ENCODE data around the gene FBXW5.

FBXW5 gene

GRCh38 chr9:136947955-136948510, 3.5 kb upstream of the FBXW5 start:
- TF ChIP-seq REST (IDR thresholded peaks at IDR 0.05; ENCODE audit: insufficient read depth in 1 of 2, low read depth in 2 of 2, low read length in 2 of 2) (no peak), SIN3A (IDR thresholded peaks at IDR 0.05; ENCODE audit: borderline replicate concordance, insufficient read depth, low read length) (no peak), POLR2AphosphoS5 (IDR thresholded peaks at IDR 0.05; ENCODE audit: low read depth, low read length) (no peak), TAF1 (IDR thresholded peaks at IDR 0.05; ENCODE audit: borderline replicate concordance, insufficient read depth, low read length) (no peak), FOXP2 (optimal IDR thresholded peaks at IDR 0.05; ENCODE audit: borderline replicate concordance, extremely low read depth, extremely low read length, insufficient read depth) (no peak)

- TF ChIP-seq FOXP2 (optimal IDR thresholded peaks at IDR 0.05; ENCODE audit: borderline replicate concordance, extremely low read depth, extremely low read length, insufficient read depth) = no peak
- TF ChIP-seq SIN3A (IDR thresholded peaks at IDR 0.05; ENCODE audit: borderline replicate concordance, insufficient read depth, low read length) = no peak
- no peak for TF ChIP-seq TAF1 (IDR thresholded peaks at IDR 0.05; ENCODE audit: borderline replicate concordance, insufficient read depth, low read length)
- no peak for TF ChIP-seq REST (IDR thresholded peaks at IDR 0.05; ENCODE audit: insufficient read depth in 1 of 2, low read depth in 2 of 2, low read length in 2 of 2)
- no peak for TF ChIP-seq POLR2AphosphoS5 (IDR thresholded peaks at IDR 0.05; ENCODE audit: low read depth, low read length)
Observed at GRCh38 chr9:136947028-136947891, 2.7 kb upstream of the FBXW5 start.

GRCh38 chr9:136946228-136947027, 1.9 kb upstream of the FBXW5 start:
- TF ChIP-seq SIN3A (IDR thresholded peaks at IDR 0.05; ENCODE audit: borderline replicate concordance, insufficient read depth, low read length) (no peak), FOXP2 (optimal IDR thresholded peaks at IDR 0.05; ENCODE audit: borderline replicate concordance, extremely low read depth, extremely low read length, insufficient read depth) (no peak), POLR2AphosphoS5 (IDR thresholded peaks at IDR 0.05; ENCODE audit: low read depth, low read length) (no peak), TAF1 (IDR thresholded peaks at IDR 0.05; ENCODE audit: borderline replicate concordance, insufficient read depth, low read length) (no peak), REST (IDR thresholded peaks at IDR 0.05; ENCODE audit: insufficient read depth in 1 of 2, low read depth in 2 of 2, low read length in 2 of 2) (no peak)

- TF ChIP-seq TAF1 (IDR thresholded peaks at IDR 0.05; ENCODE audit: borderline replicate concordance, insufficient read depth, low read length) (no peak), FOXP2 (optimal IDR thresholded peaks at IDR 0.05; ENCODE audit: borderline replicate concordance, extremely low read depth, extremely low read length, insufficient read depth) (no peak), POLR2AphosphoS5 (IDR thresholded peaks at IDR 0.05; ENCODE audit: low read depth, low read length) (no peak), REST (IDR thresholded peaks at IDR 0.05; ENCODE audit: insufficient read depth in 1 of 2, low read depth in 2 of 2, low read length in 2 of 2) (no peak), SIN3A (IDR thresholded peaks at IDR 0.05; ENCODE audit: borderline replicate concordance, insufficient read depth, low read length) (no peak)
Observed at GRCh38 chr9:136945333-136946227, 1.0 kb upstream of the FBXW5 start.
